HG02884 (cell line): ENCODE results near the gene MTG1.
"Not testable (repeated sequence)": the region's sequence is repeated elsewhere in the genome, so short reads cannot be mapped to it uniquely, and the experiment has no call there.

Experiments used
- ATAC-seq: cut with Tn5 transposase; IDR thresholded peaks from one replicate; pipeline ENCODE4 v1.9.1; 2021; ENCODE audit warnings: mild to moderate bottlenecking, moderate library complexity; ENCODE audit not compliant: unreplicated experiment

MTG1 gene

GRCh38 chr10:133460208-133460769, 66.3 kb downstream of the MTG1 start:
- no peak for ATAC-seq

GRCh38 chr10:133461027-133461426, 67.1 kb downstream of the MTG1 start:
- ATAC-seq, result no peak

- ATAC-seq, result no peak
These were observed 67.9 kb downstream of the MTG1 start for GRCh38 chr10:133461841-133462240.

- no peak for ATAC-seq
These were observed 68.8 kb downstream of the MTG1 start for GRCh38 chr10:133462512-133463305.

GRCh38 chr10:133464582-133465031, 70.7 kb downstream of the MTG1 start:
- ATAC-seq, result no peak

- no peak for ATAC-seq
These were observed 71.4 kb downstream of the MTG1 start for GRCh38 chr10:133465191-133465949.

GRCh38 chr10:133465950-133466474, 72.1 kb downstream of the MTG1 start:
- ATAC-seq, result no peak

- no peak for ATAC-seq
These were observed 72.8 kb downstream of the MTG1 start for GRCh38 chr10:133466683-133467275.

GRCh38 chr10:133467286-133467911, 73.4 kb downstream of the MTG1 start:
- ATAC-seq, result no peak

- not testable (repeated sequence) for ATAC-seq
These were observed 75.2 kb downstream of the MTG1 start for GRCh38 chr10:133469205-133469604.

- ATAC-seq, result no peak
These were observed 77.5 kb downstream of the MTG1 start for GRCh38 chr10:133471300-133472109.
